ENCODE measurements around the gene CASZ1.

The CASZ1 gene

DNA sequence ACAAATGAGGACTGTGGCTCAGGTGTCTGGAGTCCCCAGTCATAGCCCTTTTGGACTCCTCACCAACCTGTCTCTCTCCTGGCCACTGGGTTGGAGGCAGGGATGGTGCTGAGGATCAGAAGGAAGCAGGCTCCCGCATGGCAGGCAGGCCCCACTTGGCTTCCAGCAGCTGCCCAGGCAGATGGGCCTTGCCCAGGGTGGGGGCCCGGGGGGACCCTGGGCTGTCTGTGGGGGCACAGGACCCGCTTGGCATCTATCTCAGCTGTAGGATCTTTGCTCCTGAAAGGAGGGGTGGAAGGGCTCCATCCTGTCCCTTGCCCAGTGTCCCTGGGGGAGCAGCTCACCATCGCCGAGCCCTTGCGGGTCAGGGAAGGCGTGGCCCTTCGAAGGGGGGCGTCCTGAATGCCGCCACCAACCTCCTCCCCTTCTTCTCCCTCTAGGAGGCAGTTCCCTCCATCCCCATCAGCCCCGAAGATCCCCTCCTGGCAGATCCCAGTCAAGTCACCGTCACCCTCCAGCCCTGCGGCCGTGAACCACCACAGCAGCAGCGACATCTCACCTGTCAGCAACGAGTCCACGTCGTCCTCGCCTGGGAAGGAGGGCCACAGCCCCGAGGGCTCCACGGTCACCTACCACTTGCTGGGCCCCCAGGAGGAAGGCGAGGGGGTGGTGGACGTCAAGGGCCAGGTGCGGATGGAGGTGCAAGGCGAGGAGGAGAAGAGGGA lies 167.2 kb downstream of the CASZ1 start:
- no peak overlapping the region for H3K4me3 ChIP-seq (replicated peaks; ENCODE audit: low read depth, low read length)
- TF ChIP-seq, protein P1, sequence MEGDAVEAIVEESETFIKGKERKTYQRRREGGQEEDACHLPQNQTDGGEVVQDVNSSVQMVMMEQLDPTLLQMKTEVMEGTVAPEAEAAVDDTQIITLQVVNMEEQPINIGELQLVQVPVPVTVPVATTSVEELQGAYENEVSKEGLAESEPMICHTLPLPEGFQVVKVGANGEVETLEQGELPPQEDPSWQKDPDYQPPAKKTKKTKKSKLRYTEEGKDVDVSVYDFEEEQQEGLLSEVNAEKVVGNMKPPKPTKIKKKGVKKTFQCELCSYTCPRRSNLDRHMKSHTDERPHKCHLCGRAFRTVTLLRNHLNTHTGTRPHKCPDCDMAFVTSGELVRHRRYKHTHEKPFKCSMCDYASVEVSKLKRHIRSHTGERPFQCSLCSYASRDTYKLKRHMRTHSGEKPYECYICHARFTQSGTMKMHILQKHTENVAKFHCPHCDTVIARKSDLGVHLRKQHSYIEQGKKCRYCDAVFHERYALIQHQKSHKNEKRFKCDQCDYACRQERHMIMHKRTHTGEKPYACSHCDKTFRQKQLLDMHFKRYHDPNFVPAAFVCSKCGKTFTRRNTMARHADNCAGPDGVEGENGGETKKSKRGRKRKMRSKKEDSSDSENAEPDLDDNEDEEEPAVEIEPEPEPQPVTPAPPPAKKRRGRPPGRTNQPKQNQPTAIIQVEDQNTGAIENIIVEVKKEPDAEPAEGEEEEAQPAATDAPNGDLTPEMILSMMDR (IDR thresholded peaks at IDR 0.05; ENCODE audit: low read depth, low read length, missing control alignments): no peak
- DNase-seq (ENCODE audit: extremely low read depth, low read depth): no peak

DNA sequence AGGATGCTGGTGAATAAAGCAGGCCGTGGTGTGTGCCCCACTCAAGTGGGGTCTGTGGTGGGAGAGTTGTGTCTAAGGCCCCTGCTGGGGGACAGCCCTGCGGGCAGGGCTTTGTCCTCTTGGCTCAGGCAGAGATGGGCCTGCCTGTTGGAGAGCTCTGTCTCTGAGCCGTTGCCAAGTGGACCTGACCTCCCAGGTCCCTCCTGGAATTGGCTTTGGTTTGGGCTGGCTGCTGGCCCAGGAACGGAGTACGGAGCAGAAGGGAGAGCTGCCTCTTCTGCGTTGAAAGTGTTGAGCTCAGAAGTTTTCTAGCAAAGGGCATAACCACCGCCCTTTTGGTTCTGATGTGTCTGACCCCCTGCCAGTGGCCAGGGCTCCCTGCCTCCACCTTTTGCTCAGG lies 167.8 kb downstream of the CASZ1 start:
- no peak overlapping the region for H3K4me3 ChIP-seq (replicated peaks; ENCODE audit: low read depth, low read length)
- DNase-seq (ENCODE audit: extremely low read depth, low read depth): no peak
- TF ChIP-seq, protein P1 (IDR thresholded peaks at IDR 0.05; ENCODE audit: low read depth, low read length, missing control alignments): no peak

DNA sequence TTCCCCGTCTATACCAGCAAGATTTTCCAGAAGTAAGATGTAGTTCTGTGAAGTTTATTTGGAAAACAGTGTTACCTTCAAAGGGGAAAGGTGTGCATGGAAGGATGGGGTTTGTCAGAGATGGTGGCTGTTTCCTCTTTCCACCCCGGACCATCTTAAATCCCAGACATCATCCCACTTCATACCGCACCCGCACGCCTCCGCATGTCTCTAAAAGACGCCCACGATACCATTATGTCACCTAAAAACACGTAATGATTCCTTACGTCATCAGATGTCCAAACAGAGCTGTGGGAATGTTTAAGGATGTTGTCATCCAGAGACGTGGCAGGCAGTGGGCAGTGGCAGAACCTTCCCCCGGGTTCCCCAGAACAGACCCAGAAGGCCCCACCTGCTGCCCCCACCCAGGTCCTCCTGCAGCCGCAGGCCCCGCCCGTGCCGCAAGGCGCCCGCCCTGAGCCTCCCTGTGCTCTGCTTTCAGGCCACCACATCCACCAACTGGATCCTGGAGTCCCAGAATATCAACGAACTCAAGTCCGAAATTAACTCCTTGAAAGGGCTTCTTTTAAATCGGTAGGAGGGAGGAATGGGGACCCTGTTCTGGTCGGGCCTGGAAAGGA lies 169.5 kb downstream of the CASZ1 start:
- no peak for DNase-seq (ENCODE audit: extremely low read depth, low read depth)
- TF ChIP-seq, protein P1 (IDR thresholded peaks at IDR 0.05; ENCODE audit: low read depth, low read length, missing control alignments): no peak

DNA sequence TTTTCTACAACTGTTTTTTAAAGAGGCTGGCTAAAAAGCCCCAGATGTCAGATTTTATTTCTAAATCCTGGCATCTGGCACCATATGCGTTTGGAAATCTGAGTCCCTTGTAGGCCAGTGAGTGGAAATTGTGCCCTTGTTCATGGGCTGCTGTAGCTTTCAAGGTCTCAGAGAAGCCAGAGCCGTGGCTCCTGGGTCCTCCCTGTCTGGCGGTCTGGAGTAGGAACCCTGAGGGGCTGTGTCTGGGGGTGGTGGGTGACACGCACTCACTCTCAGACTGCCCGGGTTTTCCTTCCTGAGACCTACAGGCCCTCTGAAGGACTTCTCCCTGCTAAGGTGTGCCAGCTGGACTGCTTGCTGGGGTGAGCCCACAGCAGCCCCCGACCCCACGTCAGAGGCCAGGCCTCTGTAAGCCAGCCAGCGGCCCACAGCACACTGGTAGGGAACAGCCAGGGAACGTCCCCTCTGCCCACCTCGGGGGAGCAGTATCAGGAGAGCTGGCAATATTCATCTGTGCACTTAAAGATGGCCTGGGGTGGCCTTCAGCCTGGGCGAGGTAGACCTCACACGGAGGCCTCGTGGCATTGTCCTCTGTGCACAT lies 170.2 kb downstream of the CASZ1 start:
- TF ChIP-seq, protein P1 (IDR thresholded peaks at IDR 0.05; ENCODE audit: low read depth, low read length, missing control alignments): no peak
- no peak overlapping the region for H3K4me3 ChIP-seq (replicated peaks; ENCODE audit: low read depth, low read length)
- peak; percentile 22 for DNase-seq (ENCODE audit: extremely low read depth, low read depth)

More for the DNA sequence above, 169.5 kb downstream of the CASZ1 start:
- H3K4me3 ChIP-seq (replicated peaks; ENCODE audit: low read depth, low read length): no peak overlapping the region

- TF ChIP-seq, protein P1 (IDR thresholded peaks at IDR 0.05; ENCODE audit: low read depth, low read length, missing control alignments): no peak
- DNase-seq (ENCODE audit: extremely low read depth, low read depth): peak; percentile 31
- no peak overlapping the region for H3K4me3 ChIP-seq (replicated peaks; ENCODE audit: low read depth, low read length)
Measured at GRCh38 chr1:10625554-10625953, 170.9 kb downstream of the CASZ1 start.

DNA sequence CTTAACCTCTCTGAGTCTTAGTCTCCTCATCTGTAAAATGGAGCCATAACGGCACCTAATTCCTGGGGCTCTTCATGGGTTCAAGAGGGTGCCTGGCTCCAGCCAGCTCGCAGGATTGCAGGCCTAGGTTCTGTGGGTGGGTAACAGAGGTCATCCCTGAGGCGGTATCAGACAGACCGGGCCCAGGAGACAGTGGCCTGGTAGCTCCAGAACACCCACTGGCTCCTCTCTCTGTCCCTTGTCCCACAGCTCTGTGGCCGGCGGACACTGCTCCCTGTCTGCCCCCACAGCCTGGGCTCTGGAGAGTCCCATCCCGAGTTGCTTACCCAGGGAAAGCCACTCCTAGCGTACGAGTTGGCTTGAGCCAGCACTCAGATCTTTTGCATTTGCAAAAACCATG lies 171.4 kb downstream of the CASZ1 start:
- H3K4me3 ChIP-seq (replicated peaks; ENCODE audit: low read depth, low read length): no peak overlapping the region
- no peak for DNase-seq (ENCODE audit: extremely low read depth, low read depth)
- TF ChIP-seq, protein P1 (IDR thresholded peaks at IDR 0.05; ENCODE audit: low read depth, low read length, missing control alignments): no peak

All from HFF-Myc (cell line).